K562 (cell line): ENCODE results near the gene ZFP62. TPM values are rescaled to one million over a fixed set of nuclear protein-coding genes. Genes with fewer than 3 reads are reported as not detected.

Experiments
- BHLHE40 ChIP-seq: IDR thresholded peaks from 2 replicates; pipeline ENCODE4 v1.6.1; 2011; ENCODE audit warnings: low read length, improper control_type of control experiment
- KAT7 ChIP-seq: sonication (generic); formaldehyde crosslinking; IDR thresholded peaks from 2 replicates; pipeline ENCODE4 v1.8.0; 2022; ENCODE audit warnings: missing genetic modification reagents, mild to moderate bottlenecking, borderline replicate concordance
- KLF16 ChIP-seq: IDR thresholded peaks from 2 replicates; pipeline ENCODE4 v1.6.1; 2016; ENCODE audit warnings: antibody characterized with exemption
- KLF6 ChIP-seq: fragments of 250-450 bp; sonication (Bioruptor Pico); IDR thresholded peaks from 2 replicates; pipeline ENCODE4 v1.4.0; 2020; ENCODE audit warnings: mild to moderate bottlenecking, moderate library complexity, borderline replicate concordance
- NEUROD1 ChIP-seq: fragments of 150-350 bp; IDR thresholded peaks from 2 replicates; pipeline ENCODE4 v1.6.1; 2014; ENCODE audit warnings: borderline replicate concordance, low read length, low read depth; ENCODE audit not compliant: partially characterized antibody
- PHTF2 ChIP-seq: fragments of 250-450 bp; sonication (Bioruptor Pico); IDR thresholded peaks from 2 replicates; pipeline ENCODE4 v1.5.0; 2021; ENCODE audit warnings: mild to moderate bottlenecking
- RBM39 ChIP-seq: fragments of 200-400 bp; formaldehyde crosslinking; optimal IDR thresholded peaks from 2 replicates; pipeline ENCODE3; 2018; ENCODE audit warnings: low read depth, low read length
- RCOR1 ChIP-seq, 2 experiments: IDR thresholded peaks; 2 replicates each; pipeline ENCODE4 v1.6.1; 2012; ENCODE audit warnings: low read depth in 2 of 2, low read length in 2 of 2, borderline replicate concordance in 1 of 2, improper control_type of control experiment in 1 of 2
- SMAD4 ChIP-seq: fragments of 250-450 bp; sonication (Bioruptor Pico); conservative IDR thresholded peaks from 2 replicates; pipeline ENCODE4 v1.8.0; 2021; ENCODE audit warnings: inconsistent platforms, mild to moderate bottlenecking, moderate library complexity
- TEAD4 ChIP-seq, 2 experiments: sonication (generic) in 1 of 2; formaldehyde crosslinking in 1 of 2; IDR thresholded peaks; 2 replicates each; pipeline versions ENCODE4 v1.6.1 to v1.8.0; 2012 to 2022; ENCODE audit warnings: borderline replicate concordance in 1 of 2, inconsistent platforms in 1 of 2, low read length in 1 of 2, mild to moderate bottlenecking in 1 of 2, missing genetic modification reagents in 1 of 2
- ZNF143 ChIP-seq: sonication (generic); formaldehyde crosslinking; IDR thresholded peaks from 2 replicates; pipeline ENCODE4 v1.9.0; 2022; ENCODE audit warnings: mild to moderate bottlenecking, missing genetic modification reagents
- ZNF695 ChIP-seq: fragments of 450-650 bp; formaldehyde crosslinking; IDR thresholded peaks from 2 replicates; pipeline ENCODE4 v1.4.0; 2020; ENCODE audit warnings: mild to moderate bottlenecking, moderate library complexity
- polyA plus RNA-seq, 8 experiments: library from polyadenylated mRNA; depleted of rRNA in 4 of 8; stranded (reverse) in 5 of 8; unstranded in 3 of 8; fragments of >200 nt; fragmentation: Nextera tagmentation in 2 of 8; fragmentation: Illumina TruSeq in 1 of 8; extraction: Ambion mirVana in 2 of 8; extraction: Trizol in 1 of 8; gene quantifications; 2 replicates each; pipeline versions ENCODE4 v1.2.1 to v1.2.3, GENCODE V29; 2011 to 2014; ENCODE audit warnings: inconsistent platforms in 1 of 8, missing spikeins in 1 of 8
- total RNA-seq, 7 experiments: library from RNA; depleted of rRNA in 6 of 7; stranded (reverse); fragments of >200 nt in 6 of 7; fragmentation: Illumina TruSeq in 2 of 7; extraction: Trizol in 2 of 7; gene quantifications; 2 replicates each; pipeline versions ENCODE4 v1.2.1 to v1.2.3, GENCODE V29; 2011 to 2021; ENCODE audit warnings: low replicate concordance in 1 of 7
- TF ChIP-seq, protein P1 (sequence below): fragments of 450-650 bp; IDR thresholded peaks from 2 replicates; pipeline ENCODE4 v1.6.1; 2016; ENCODE audit warnings: mild to moderate bottlenecking
- TF ChIP-seq, protein P2 (sequence below): fragments of 450-650 bp; IDR thresholded peaks from 2 replicates; pipeline ENCODE4 v1.6.1; 2016; ENCODE audit warnings: antibody characterized with exemption
- TF ChIP-seq, protein P3 (sequence below): IDR thresholded peaks from 3 replicates; pipeline ENCODE4 v1.6.1; 2011; ENCODE audit warnings: borderline replicate concordance, mild to moderate bottlenecking, moderate library complexity; ENCODE audit not compliant: insufficient read length; ENCODE audit errors: extremely low read depth

Gene ZFP62
- total and polyA plus RNA-seq, 9 of the 15 experiments (the other 6 are each of a cell fraction or from before 2014, with no cell fraction given), result 12.2 to 37.5 (median 25.0) TPM

DNA sequence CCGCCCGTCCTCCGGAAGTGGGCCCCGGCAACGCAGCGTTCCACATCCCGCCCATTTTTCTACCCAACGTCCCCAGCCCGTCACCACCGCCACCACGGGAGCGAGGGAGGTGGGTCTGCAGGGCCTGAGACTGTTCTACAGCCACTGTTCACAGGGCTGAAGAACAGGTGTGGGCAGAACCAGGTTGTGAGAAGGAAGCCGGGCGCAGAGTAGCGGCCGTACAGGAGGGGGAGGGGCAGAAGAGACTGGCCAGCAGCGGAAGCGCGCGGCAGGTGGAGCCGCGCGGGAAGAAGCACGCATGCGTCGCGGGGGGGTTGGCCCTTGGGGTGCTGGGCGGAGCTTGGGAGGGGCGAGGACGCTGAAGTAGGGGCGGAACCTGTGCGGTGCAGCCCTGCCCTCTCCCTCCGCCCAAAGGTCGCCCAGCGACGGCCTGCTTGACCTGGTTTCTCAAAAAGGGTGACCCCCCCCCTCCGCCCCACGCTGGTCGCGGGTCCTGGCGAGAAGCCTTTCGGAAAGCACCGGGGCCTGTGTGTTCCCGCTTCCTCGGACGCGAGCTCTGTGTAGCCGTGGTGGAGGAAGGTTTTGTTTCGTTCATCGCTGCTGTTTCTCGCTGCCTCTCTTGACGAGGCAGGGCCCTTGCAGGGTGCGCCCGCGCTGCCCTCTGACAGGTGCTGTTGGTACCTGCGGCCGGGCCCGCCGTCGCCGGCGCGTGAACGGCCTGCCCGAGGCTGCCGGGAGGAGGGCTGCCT, 50.7 kb downstream of the ZFP62 start (continued):
- peak; percentile 39 for TF ChIP-seq NEUROD1
- TF ChIP-seq KAT7 (CRISPR knock-in tag), result 0 out of 2 replicates have a peak, but pooled peaks have one; percentile 32
- TF ChIP-seq ZNF695 (CRISPR knock-in tag), result 0 out of 2 replicates have a peak, but pooled peaks have one; percentile 14
- peak; percentile 65 for TF ChIP-seq KLF16
- no peak for TF ChIP-seq PHTF2 (CRISPR knock-in tag)
- TF ChIP-seq, protein P1, sequence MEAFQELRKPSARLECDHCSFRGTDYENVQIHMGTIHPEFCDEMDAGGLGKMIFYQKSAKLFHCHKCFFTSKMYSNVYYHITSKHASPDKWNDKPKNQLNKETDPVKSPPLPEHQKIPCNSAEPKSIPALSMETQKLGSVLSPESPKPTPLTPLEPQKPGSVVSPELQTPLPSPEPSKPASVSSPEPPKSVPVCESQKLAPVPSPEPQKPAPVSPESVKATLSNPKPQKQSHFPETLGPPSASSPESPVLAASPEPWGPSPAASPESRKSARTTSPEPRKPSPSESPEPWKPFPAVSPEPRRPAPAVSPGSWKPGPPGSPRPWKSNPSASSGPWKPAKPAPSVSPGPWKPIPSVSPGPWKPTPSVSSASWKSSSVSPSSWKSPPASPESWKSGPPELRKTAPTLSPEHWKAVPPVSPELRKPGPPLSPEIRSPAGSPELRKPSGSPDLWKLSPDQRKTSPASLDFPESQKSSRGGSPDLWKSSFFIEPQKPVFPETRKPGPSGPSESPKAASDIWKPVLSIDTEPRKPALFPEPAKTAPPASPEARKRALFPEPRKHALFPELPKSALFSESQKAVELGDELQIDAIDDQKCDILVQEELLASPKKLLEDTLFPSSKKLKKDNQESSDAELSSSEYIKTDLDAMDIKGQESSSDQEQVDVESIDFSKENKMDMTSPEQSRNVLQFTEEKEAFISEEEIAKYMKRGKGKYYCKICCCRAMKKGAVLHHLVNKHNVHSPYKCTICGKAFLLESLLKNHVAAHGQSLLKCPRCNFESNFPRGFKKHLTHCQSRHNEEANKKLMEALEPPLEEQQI, result no peak
- TF ChIP-seq RBM39, result no peak
- no peak for TF ChIP-seq RCOR1 (IDR thresholded peaks at IDR 0.05; ENCODE audit: borderline replicate concordance in 1 of 2, low read depth in 2 of 2, low read length in 2 of 2)
- TF ChIP-seq SMAD4 (CRISPR knock-in tag), result peak; percentile 70
- TF ChIP-seq, protein P2, sequence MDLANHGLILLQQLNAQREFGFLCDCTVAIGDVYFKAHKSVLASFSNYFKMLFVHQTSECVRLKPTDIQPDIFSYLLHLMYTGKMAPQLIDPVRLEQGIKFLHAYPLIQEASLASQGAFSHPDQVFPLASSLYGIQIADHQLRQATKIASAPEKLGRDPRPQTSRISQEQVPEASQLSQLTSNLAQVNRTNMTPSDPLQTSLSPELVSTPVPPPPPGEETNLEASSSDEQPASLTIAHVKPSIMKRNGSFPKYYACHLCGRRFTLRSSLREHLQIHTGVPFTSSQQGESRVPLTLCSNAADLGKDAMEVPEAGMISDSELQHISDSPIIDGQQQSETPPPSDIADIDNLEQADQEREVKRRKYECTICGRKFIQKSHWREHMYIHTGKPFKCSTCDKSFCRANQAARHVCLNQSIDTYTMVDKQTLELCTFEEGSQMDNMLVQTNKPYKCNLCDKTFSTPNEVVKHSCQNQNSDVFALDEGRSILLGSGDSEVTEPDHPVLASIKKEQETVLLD, result peak; percentile 91
- TF ChIP-seq BHLHE40, result peak; percentile 15
- TF ChIP-seq, protein P3, sequence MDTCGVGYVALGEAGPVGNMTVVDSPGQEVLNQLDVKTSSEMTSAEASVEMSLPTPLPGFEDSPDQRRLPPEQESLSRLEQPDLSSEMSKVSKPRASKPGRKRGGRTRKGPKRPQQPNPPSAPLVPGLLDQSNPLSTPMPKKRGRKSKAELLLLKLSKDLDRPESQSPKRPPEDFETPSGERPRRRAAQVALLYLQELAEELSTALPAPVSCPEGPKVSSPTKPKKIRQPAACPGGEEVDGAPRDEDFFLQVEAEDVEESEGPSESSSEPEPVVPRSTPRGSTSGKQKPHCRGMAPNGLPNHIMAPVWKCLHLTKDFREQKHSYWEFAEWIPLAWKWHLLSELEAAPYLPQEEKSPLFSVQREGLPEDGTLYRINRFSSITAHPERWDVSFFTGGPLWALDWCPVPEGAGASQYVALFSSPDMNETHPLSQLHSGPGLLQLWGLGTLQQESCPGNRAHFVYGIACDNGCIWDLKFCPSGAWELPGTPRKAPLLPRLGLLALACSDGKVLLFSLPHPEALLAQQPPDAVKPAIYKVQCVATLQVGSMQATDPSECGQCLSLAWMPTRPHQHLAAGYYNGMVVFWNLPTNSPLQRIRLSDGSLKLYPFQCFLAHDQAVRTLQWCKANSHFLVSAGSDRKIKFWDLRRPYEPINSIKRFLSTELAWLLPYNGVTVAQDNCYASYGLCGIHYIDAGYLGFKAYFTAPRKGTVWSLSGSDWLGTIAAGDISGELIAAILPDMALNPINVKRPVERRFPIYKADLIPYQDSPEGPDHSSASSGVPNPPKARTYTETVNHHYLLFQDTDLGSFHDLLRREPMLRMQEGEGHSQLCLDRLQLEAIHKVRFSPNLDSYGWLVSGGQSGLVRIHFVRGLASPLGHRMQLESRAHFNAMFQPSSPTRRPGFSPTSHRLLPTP, result no peak
- TF ChIP-seq ZNF143 (CRISPR knock-in tag), result peak; percentile 52
- TF ChIP-seq KLF6 (CRISPR knock-in tag), result no peak
- TF ChIP-seq TEAD4 (IDR thresholded peaks at IDR 0.05; ENCODE audit: low read length), result no peak; the same call in 1 of the 2 replicates
- no peak for TF ChIP-seq TEAD4 (CRISPR knock-in tag; IDR thresholded peaks at IDR 0.05; ENCODE audit: borderline replicate concordance)
